Psoas muscle (tissue), 8 donors: Measurements from ENCODE around the gene TSPAN33. TPM values are rescaled to one million over a fixed set of nuclear protein-coding genes. Genes with fewer than 3 reads are reported as not detected.
A peak's percentile ranks its signal among the peaks of the same experiment; 100 is the strongest.

Experiments
- ATAC-seq, 4 donors: fragments of 200-7000 bp; cut with Tn5 transposase; one replicate each; pipeline ENCODE4 v1.9.1; 2020; ENCODE audit warnings: moderate library complexity in 3 of 4, mild to moderate bottlenecking in 2 of 4
- DNase-seq, 2 donors: peaks; one replicate each; pipeline ENCODE4 v3.0.0-alpha.2; 2020
- H3K27ac ChIP-seq: fragments of 200-600 bp; one replicate; pipeline ENCODE4 v1.8.0; 2022
- H3K27me3 ChIP-seq, 3 donors: fragments of 200-600 bp in 1 of 3; one replicate each; pipeline versions ENCODE4 v1.6.1 to v1.8.0; 2013 to 2022; ENCODE audit warnings: low read length in 2 of 3, mild to moderate bottlenecking in 2 of 3, moderate library complexity in 1 of 3; ENCODE audit not compliant: insufficient read depth in 3 of 3
- H3K36me3 ChIP-seq, 2 donors: fragments of 200-600 bp in 1 of 2; one replicate each; pipeline versions ENCODE4 v1.6.1 to v1.8.0; 2013 to 2022; ENCODE audit warnings: low read depth in 1 of 2, mild to moderate bottlenecking in 1 of 2, moderate library complexity in 1 of 2; ENCODE audit not compliant: insufficient read depth in 1 of 2
- H3K4me1 ChIP-seq: fragments of 200-600 bp; one replicate; pipeline ENCODE4 v1.8.0; 2022
- H3K4me3 ChIP-seq: fragments of 200-600 bp; one replicate; pipeline ENCODE4 v1.8.0; 2022; ENCODE audit warnings: mild to moderate bottlenecking
- H3K9me3 ChIP-seq: fragments of 200-600 bp; one replicate; pipeline ENCODE4 v1.8.0; 2022
- WGBS, 3 donors: extraction: QIAGEN DNeasy Blood & Tissue Kit; methylation state at CpG; one replicate each; pipeline versions ENCODE4 v1.1.6 to v1.1.7; 2013; 5-methylcytosine and 5-hydroxymethylcytosine counted together
- intact Hi-C, 2 donors: fragments of 100-400 bp; cut with DNase I; formaldehyde crosslinking; loops; one replicate each; pipeline versions ENCODE4 v1.11.0 to v1.14.2; 2022
- polyA plus RNA-seq, 3 donors: library from polyadenylated mRNA; stranded (reverse); fragments of 200-250 nt; gene quantifications; one replicate each; pipeline ENCODE4 v1.2.3, GENCODE V29; 2013
- total RNA-seq, 4 donors: library from RNA; stranded (reverse); fragmentation: NEBNext Ultra II Directional in 2 of 4; extraction: Animal tissue kit (Norgen Biotek cat#: 25700) in 2 of 4; gene quantifications; one replicate each; pipeline versions ENCODE4 v1.2.1 to v1.2.4, GENCODE V29; 2021 to 2023
- TF ChIP-seq, protein P1 (sequence below): fragments of 200-600 bp; IDR thresholded peaks from one replicate; pipeline ENCODE4 v1.8.0; 2022; ENCODE audit warnings: antibody characterized with exemption
- donor health status: healthy with polysubstance abuse.
- donor health status: DM: no; HTN: no; CAD: no; lungs with moderate emphysema.
- donor health status: Bipolar disorder and iron deficiency.
- donor health status: healthy.
- donor health status: DM: yes; HTN: yes; CAD: no.
- donor health status: DM: no; HTN: no; CAD: no.
- donor health status: DM: no; HTN: no; CAD: no.
- donor health status: DM: yes; HTN: yes; CAD: no.

The TSPAN33 gene
- total and polyA plus RNA-seq, 7 donors: 2.2 to 15.4 (median 9.1) TPM

DNA sequence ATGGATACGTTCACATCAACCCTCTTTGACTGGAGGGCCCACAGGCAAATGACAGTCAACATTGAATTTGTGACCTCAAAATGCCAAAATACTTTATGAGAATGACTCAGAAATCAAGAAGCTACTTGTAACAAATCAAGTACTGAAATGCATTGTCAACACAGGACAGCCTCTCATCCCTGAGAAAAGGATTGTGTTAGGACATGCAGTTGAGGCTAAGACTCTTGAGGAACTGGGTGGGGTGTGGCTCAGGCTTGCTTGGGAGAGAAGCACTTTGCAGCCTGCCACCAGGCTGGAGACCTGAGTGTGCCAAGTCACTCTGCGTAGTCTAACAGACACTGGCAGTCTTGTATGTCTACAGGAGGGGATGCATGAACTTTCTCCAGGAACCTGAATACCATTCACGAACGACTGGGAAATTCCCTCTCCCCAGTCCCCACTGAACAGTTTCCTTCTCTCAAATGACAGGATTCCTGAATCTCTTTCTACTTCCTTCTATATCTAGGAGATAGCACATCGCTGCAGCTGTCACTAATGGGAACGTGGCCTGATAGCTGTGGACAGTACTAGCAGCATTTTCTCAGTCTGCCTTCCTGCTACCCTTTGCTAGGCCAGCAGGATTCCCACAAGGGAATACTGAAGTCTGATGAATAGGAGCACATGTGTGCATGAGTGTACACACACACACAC lies 40.6 kb downstream of the TSPAN33 start:
- ATAC-seq (no peak), DNase-seq (no peak)
- 56 to 69% (median 66%) methylated on average over 6 of the region's 6 CpGs for WGBS, 3 donors
- H3K27ac ChIP-seq: no peak overlapping the region
- no peaks in the 10 kb centered on the region for H3K9me3 ChIP-seq
- no peaks in the 10 kb centered on the region for H3K27me3 ChIP-seq
- TF ChIP-seq, protein P1, sequence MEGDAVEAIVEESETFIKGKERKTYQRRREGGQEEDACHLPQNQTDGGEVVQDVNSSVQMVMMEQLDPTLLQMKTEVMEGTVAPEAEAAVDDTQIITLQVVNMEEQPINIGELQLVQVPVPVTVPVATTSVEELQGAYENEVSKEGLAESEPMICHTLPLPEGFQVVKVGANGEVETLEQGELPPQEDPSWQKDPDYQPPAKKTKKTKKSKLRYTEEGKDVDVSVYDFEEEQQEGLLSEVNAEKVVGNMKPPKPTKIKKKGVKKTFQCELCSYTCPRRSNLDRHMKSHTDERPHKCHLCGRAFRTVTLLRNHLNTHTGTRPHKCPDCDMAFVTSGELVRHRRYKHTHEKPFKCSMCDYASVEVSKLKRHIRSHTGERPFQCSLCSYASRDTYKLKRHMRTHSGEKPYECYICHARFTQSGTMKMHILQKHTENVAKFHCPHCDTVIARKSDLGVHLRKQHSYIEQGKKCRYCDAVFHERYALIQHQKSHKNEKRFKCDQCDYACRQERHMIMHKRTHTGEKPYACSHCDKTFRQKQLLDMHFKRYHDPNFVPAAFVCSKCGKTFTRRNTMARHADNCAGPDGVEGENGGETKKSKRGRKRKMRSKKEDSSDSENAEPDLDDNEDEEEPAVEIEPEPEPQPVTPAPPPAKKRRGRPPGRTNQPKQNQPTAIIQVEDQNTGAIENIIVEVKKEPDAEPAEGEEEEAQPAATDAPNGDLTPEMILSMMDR: no peak
- intact Hi-C loops: no loop called here
- no peaks in the 10 kb centered on the region for H3K36me3 ChIP-seq
- H3K4me3 ChIP-seq: no peak overlapping the region
- H3K4me1 ChIP-seq: peaks cover 7% of the 10 kb centered on the region

DNA sequence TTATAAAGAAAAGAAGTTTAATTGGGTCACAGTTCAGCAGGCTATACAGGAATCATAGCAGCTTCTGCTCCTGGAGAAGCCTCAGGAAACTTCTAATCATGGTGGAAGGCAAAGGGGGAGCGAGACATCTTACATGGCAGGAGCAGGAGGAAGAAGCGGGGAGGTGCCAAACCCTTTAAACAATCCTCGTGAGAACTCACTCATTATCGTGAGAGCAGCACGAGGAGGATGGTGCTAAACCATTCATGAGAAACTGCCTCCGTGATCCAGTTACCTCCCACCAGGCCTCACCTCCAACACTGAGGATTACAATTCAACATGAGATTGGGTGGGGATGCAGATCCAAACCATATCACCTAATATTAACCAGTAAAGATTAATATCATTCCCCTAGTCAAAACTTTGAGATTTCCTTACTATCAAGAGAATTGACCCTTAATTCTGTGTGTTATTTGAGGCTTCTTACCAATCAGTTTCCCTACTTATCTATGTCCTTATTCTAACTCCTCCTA lies 42.3 kb downstream of the TSPAN33 start:
- no peaks in the 10 kb centered on the region for H3K36me3 ChIP-seq
- DNase-seq (no peak), ATAC-seq (no peak)
- H3K4me3 ChIP-seq: no peak overlapping the region
- no peak overlapping the region for H3K27ac ChIP-seq
- intact Hi-C loops: no loop called here
- H3K9me3 ChIP-seq: no peaks in the 10 kb centered on the region
- no peaks in the 10 kb centered on the region for H3K27me3 ChIP-seq
- 87 to 90% (median 89%) methylated on average over 6 of the region's 6 CpGs for WGBS, 3 donors
- TF ChIP-seq, protein P1: no peak
- H3K4me1 ChIP-seq: peaks cover 11% of the 10 kb centered on the region

DNA sequence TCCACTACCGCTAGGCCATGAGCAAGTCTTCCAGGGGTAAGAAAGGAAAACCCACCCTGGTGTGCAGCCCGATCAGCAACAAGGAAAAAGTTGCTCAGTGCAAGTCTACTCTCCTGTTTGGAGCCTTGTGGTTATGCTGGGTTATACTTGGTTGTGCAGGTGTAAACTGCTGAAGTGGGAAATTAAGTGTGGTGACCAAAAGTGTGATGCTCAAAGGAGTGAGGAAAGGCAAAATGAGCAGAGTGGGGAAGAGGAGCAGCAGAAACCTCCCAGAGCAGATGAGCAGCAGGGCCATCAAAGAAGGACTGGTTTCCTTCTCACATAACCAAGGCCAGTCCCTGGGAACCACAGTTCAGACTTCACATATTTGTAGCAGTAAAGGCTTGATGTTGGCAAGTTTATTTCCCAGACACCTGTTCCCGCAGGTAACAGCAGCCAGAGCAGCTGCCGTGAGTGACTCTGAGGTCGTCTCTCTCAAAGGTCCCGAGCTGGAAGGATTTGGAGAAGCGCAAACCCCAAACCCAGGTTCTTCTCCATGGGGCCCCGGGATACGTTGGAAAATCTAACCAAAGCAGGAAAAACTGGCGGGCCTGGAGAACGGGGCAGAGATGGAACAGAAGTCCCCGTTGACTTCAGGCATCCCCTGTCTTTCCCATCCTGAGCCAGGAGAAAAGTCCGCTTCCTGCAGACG lies 43.3 kb downstream of the TSPAN33 start:
- Histone ChIP-seq H3K9me3 (no peaks in the 10 kb centered on the region), H3K27me3 (no peaks in the 10 kb centered on the region), H3K27ac (no peak overlapping the region), H3K4me3 (peak overlapping the region; percentile 82), H3K36me3 (no peaks in the 10 kb centered on the region), H3K4me1 (peaks cover 11% of the 10 kb centered on the region)
- intact Hi-C loops: no loop called here
- TF ChIP-seq, protein P1: no peak
- WGBS, 3 donors: 24 to 35% (median 26%) methylated on average over 14 of the region's 14 CpGs
- ATAC-seq: no peak
- DNase-seq: no peak

DNA sequence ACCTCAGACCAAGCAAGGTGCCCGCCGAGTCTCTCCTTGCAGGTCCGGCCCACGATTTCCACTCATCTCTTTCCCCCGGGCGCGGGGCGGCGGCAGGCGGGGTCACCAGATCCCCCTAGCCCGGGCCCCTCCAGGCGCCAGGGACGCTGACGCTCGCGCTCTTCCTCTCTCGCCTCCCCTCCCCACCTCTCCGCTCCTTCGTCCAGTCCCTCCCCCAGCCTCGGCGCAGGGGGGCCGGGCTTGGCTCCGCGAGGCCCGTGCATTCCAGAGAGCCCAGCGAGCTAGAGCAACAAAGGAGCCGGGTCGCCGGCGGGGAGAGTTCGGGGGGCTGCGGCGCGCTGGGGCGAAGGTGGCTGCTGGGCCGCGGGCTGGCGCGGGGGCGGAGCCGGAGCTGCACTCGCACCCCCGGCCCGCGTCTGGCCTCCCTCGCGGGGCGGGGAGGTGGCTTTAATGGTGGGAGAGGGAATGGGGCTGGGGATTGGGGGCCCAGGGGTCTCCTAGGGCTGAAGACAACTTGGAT lies 43.9 kb downstream of the TSPAN33 start, which contains the start of gene SMO:
TSS of gene SMO (plus strand) at position 262 of the 520 bp plus-strand sequence. CDS start 519 bp downstream, outside the sequence.
- DNase-seq: peak; percentile 55 to 64
- TF ChIP-seq, protein P1: no peak
- Histone ChIP-seq H3K9me3 (no peaks in the 10 kb centered on the region), H3K27ac (no peak within 1 kb of the TSS), H3K4me3 (peak within 1 kb of the TSS; percentile 82), H3K27me3 (no peaks in the 10 kb centered on the region), H3K36me3 (no peaks in the 10 kb centered on the region), H3K4me1 (peaks cover 11% of the 10 kb centered on the region)
- intact Hi-C loops: no loop called here
- 0 to 1% (median 1%) methylated on average over 29 to 48 of the region's 48 CpGs for WGBS, 3 donors
- peak; percentile 54 to 85 (median 72) for ATAC-seq
